ENCODE measurements around the gene VBP1. TPM values are rescaled to one million over a fixed set of nuclear protein-coding genes. Genes with fewer than 3 reads are reported as not detected.
"Not testable (repeated sequence)": the region's sequence is repeated elsewhere in the genome, so short reads cannot be mapped to it uniquely, and the experiment has no call there.

The VBP1 gene
- 10 to 100 TPM; 33.6 to 33.9 TPM for total RNA-seq
- long read RNA-seq, transcript VBP1-201 (6 exons, 1,686 nt) = major isoform, 43 of 44 reads
- long read RNA-seq, partial matches to known transcripts = 1 of 44 reads
- long read RNA-seq, other reads (novel, unspliced or antisense) = 0 of 44 reads

DNA sequence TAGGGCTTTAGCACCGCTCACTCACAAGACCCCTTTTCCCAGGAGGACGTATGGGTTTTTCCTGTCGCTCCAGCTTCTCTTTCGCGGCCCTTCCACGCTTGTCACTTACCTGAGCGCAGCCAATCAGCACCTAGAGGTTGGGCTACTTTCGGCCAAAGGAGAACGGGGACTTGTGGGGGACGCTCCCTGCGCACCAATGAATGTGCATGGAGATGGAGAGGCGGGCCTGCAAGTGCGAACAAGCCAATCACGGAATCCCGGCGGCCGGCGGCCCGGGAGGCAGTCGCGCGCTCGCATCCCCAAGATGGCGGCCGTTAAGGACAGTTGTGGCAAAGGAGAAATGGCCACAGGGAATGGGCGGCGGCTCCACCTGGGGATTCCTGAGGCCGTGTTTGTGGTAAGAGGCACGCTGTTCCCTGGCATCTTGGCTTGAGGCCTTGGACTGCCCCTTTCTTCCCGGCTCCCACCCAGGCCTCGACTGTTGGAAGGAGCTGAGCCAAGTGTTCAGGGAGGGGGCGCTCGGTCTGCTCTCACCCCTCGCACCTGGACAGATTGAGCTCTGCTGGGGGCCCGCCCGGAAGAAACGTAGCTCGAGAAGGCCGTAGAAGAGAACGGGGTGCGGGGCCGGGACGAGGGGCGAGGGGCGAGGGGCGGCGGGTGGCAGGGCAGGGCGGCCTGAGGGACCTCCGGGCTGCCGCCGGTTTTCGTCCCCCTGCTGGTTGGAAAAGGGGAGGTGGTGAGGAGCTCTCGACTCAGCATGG lies at the start of gene VBP1:
TSS of gene VBP1 (plus strand) at position 282 of the 761 bp plus-strand sequence. CDS start at position 305, 23 bp downstream.
- DNase-seq (peak; percentile 87 to 93), ATAC-seq (peak; percentile 98)
- intact Hi-C loops (cut with DNase I, micrococcal nuclease) = no loop called here

GRCh38 chrX:155169881-155170280 lies 46.4 kb upstream of the VBP1 start:
- ATAC-seq = no peak
- DNase-seq = no peak
- intact Hi-C loops (cut with DNase I, micrococcal nuclease) = no loop called here

DNA sequence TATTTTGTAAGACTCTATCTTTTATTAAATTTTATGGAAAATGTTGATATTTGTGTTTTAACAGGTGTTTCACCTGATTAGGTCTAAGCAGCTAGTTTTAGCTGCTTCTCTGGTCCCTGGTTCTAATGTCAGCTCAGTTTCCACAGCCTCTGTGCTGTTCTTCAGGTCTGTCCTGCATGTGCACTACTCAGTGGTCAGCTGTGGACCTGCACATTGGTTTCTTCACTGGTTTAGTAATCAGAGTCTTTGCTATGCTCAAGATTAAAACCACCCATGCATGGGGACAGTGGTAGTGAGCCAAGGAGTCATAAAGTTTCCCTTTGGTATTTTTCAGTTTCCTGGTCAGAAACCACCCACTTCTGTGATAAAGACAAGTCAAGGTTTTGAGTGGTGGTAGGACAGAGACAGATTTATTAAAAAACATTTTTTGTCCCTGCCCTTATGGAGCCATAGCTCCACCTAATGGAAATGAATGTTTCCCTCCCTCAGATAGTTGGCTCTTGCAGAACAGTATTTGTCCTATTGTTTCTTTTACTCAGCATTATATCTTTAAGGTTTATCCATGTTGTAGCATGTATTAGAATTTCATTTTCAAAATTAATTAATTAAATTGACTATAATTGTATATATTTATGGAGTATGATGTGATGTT lies 36.8 kb upstream of the VBP1 start:
- intact Hi-C loops (cut with DNase I, micrococcal nuclease) = no loop called here
- DNase-seq (no peak), ATAC-seq (no peak)

DNA sequence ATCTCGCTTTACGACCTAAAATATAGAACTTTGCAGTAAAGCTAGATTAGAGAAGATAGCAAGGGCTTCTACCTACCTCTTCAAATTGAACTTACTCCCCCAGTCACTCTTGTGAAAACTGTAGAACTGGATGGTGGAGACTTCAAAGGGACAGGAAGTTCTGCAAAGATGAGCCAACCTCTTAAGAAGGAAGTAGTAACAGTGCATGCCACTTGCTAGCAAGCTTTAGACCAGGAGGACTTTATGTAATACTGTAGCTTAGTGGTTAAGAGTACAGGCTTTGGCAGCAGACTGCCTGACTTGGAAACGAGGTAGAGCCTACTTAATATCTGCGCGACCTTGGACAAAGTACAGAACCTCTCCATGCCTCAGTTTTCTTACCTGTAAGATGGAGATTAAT lies 27.5 kb upstream of the VBP1 start:
- no peak for DNase-seq
- intact Hi-C loops (cut with DNase I, micrococcal nuclease) = no loop called here
- ATAC-seq = no peak

GRCh38 chrX:155211208-155211607 lies 5.1 kb upstream of the VBP1 start:
- intact Hi-C loops (cut with DNase I, micrococcal nuclease) = no loop called here
- ATAC-seq = no peak
- no peak for DNase-seq

DNA sequence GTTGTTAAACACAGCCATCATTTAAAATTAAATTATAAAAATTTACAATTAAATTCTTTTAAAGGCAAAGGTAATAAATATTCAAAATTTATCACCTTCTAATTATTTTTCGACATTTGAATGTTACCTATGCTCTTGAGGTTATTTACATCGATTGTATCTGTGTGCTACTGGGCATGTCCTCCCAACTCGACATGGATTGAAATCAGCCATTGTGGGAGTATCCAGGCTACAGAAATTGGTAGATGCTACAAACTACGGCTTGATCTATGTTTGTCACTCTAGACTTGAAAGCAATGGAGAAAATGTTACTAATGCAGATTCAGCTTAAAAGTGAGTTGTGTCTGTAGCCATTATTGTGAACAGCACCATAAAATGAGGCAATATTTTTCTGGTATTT lies 2.5 kb upstream of the VBP1 start:
- ATAC-seq (no peak), DNase-seq (no peak)
- intact Hi-C loops (cut with DNase I, micrococcal nuclease) = no loop called here

DNA sequence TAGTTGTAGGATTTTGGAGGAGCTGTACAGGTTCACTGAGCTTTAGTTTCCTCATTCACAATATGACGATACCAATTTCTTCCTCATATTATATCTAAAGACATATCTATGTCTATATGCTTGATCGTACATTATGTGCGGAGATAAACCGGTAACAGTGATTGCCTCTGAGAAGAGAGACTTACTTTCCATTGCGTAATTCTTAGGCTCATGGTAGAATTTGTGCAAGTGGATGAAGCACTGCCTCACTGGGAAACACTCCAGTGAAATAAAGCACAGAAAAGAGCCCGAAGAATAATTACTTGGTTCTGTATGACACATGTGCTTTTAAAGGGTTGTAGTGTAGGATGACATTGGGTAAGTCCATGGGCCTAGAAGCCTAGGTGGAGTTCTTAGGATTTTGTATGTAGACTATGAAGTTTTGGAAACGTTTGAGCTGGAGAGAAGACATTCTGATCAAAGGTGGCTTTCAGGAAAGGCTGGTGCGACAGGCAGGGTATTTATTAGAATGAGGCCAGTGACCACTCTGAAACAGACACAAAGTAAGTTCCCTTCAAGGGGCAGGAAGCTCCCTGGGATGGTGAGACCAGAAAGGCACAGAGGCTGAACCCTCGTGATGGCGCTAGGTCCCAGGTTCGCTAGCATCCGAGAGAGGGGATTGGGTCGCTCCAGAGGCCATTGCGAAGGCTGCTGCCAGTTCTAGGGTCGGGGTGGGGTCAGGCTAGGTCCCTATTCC lies 649 bp upstream of the VBP1 start:
- ATAC-seq (peak; percentile 35), DNase-seq (no peak)
- intact Hi-C loops (cut with DNase I, micrococcal nuclease) = no loop called here

GRCh38 chrX:155216940-155217440 lies 730 bp downstream of the VBP1 start:
- no peak for ATAC-seq
- intact Hi-C loops (cut with DNase I, micrococcal nuclease) = no loop called here
- no peak for DNase-seq

DNA sequence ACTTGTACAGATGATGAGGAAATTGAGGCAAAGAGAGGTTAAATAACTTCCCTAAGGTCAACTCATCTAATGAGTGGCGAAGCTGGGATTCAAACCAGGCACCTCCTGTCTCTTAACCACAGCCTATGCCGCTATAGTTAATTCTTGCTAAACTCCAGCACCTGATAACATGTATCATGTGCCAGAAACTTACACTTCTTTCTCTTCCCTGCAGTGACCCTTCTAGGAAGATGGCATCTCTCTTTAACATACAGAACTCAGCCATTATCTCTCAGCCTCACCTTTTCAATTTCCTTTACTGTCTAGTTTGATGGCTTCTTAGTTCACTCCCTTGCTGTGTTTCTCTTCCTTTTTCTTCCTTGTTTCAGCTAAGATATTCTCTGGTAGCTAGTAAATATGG lies 2.5 kb downstream of the VBP1 start:
- ATAC-seq (no peak), DNase-seq (no peak)
- intact Hi-C loops (cut with DNase I, micrococcal nuclease) = no loop called here

DNA sequence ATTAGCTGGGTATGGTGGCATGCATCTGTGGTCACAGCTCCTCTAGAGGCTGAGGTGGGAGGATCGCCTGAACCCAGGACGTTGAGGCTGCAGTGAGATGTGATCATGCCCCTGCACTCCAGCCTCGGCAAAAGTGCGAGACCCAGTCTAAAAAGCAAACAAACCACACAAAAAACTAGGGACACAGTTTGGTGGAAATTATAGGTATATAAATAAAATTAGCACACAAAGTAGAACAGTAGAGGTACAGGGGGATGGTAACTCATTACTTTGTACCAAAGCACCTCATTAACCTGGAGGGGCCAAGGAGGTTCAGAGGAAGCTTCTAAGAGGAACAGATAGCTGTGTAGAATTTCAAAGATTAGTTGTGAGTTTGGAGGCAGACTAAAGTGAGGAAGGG lies 5.1 kb downstream of the VBP1 start:
- no peak for ATAC-seq
- no peak for DNase-seq
- intact Hi-C loops (cut with DNase I, micrococcal nuclease) = no loop called here

- intact Hi-C loops (cut with DNase I, micrococcal nuclease); DNase-seq; ATAC-seq: not testable (repeated sequence)
These were observed 7.5 kb downstream of the VBP1 start for GRCh38 chrX:155223746-155224145.

- ATAC-seq (no peak), DNase-seq (no peak)
- intact Hi-C loops (cut with DNase I, micrococcal nuclease) = no loop called here
These were observed 9.5 kb downstream of the VBP1 start for GRCh38 chrX:155225774-155226173.

DNA sequence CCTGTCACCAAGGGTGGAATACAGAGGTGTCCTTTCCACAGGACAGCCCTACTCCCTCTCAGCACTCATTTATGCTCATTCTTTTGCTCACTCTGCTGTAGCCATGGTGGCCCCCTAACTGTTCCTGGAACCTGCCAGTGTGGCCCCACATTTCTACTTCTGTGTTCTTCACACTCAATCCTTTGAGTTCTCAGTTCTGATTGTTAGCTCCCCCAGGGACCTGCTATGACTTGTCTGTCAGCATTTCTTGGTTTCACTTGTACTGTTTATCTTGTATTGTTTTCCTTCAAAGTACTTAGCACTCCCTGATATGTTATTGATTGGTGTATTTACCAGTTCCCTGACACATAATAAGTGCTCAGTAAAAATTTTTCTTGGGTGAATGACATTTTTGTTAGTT lies 14.9 kb downstream of the VBP1 start:
- no peak for ATAC-seq
- DNase-seq = no peak
- intact Hi-C loops (cut with DNase I, micrococcal nuclease) = no loop called here

- ATAC-seq (no peak), DNase-seq (no peak)
- intact Hi-C loops (cut with DNase I, micrococcal nuclease) = no loop called here
These were observed 19.6 kb downstream of the VBP1 start for GRCh38 chrX:155235891-155236290.

DNA sequence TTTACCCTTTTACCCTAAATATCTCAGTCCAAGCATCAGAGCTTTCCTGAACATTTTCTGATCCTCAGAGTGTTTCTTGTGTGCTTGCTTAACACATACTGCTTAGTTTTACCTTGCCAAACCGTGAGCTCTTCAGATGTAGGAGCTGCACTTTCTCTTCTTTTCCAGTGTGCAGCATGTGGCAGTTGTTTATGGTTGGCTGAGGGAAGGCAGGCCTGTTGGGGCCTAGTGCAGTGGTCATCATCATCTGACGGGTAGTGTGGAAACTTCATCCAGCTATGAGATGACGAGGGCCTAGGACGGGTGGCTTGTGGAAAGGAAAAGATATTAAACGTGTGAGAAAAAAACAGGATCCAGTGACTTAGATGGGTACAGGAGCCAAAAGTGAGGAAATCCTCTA lies 21.5 kb downstream of the VBP1 start:
- ATAC-seq (no peak), DNase-seq (no peak)
- intact Hi-C loops (cut with DNase I, micrococcal nuclease) = no loop called here

GRCh38 chrX:155242300-155242699 lies 26.0 kb downstream of the VBP1 start:
- intact Hi-C loops (cut with DNase I, micrococcal nuclease) = no loop called here
- DNase-seq (no peak), ATAC-seq (no peak)

- no peak for DNase-seq
- no peak for ATAC-seq
- intact Hi-C loops (cut with DNase I, micrococcal nuclease) = no loop called here
These were observed 30.5 kb downstream of the VBP1 start for GRCh38 chrX:155246748-155247147.

DNA sequence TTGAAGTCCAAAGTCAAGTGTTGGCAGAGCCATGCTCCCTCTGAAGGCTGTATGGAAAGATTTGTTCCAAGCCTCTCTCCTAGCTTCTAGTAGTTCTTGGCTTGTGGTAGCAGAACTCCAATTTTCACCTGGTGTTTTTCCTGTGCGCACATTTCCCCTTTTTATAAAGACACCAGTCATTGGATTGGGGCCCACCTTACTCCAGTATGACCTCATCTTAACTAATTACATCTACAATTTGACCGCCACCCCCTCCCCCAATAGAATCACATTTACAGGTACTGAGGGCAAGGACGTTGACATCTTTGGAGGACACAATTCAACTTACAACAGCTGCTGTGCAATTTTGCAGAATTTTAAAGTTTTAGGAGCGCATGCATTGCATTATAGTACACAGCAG lies 31.2 kb downstream of the VBP1 start:
- DNase-seq = no peak
- no peak for ATAC-seq
- intact Hi-C loops (cut with DNase I, micrococcal nuclease) = no loop called here

DNA sequence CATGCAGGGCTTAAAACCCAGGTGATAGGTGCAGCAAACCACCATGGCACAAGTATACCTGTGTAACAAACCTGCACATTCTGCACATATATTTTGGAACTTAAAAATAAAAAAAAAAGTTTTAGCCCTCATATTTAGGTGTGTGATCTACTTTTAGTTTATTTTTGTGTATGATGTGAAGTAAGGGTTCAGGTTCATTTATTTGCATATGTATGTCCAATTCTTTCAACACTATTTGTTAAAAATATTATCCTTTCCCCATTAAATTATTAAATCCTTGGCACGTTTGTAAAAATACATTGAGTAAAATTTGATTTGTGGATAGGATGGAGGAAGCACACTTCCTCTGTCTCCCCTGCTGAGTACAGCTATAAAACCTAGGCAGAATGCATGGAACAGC lies 35.1 kb downstream of the VBP1 start:
- intact Hi-C loops (cut with DNase I, micrococcal nuclease) = no loop called here

DNA sequence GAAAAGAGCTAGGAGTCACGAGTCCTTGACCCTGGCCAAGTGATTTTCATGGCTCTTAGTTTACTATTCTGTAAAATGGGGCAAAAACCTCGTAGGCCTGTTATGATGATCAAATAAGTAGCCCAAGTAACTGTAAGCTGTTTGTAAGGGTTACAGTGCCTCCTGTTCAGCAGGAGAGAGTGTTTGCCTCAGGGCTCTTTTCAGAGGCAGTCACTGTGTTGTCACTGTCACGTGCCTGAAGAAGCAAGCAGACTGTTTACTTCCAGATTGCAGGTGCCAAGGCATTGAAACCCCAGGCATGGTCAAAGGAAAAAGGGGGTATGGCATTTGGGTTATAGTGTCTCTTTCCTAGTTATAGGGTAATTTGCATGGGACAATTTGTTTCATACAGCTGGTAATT lies 43.5 kb downstream of the VBP1 start:
- no peak for ATAC-seq
- no peak for DNase-seq
- intact Hi-C loops (cut with DNase I, micrococcal nuclease) = no loop called here

More for the DNA sequence above, 35.1 kb downstream of the VBP1 start:
- no peak for DNase-seq
- no peak for ATAC-seq

Data from left colon (tissue), 2 donors.